Measurements from ENCODE around the gene ZNF784. TPM values are rescaled to one million over a fixed set of nuclear protein-coding genes. Genes with fewer than 3 reads are reported as not detected.

ZNF784 gene
- total RNA-seq, 2 experiments from 2014 or later, result 3.6 to 3.7 TPM

GRCh38 chr19:55598719-55599467, 25.5 kb downstream of the ZNF784 start:
- Mint-ChIP-seq H3K27ac (peak overlapping the region; percentile 99), H3K4me3 (peak overlapping the region; percentile 88), H3K9me3 (peaks cover 4% of the 10 kb centered on the region), H3K4me1 (ENCODE audit: low read depth) (peaks cover 27% of the 10 kb centered on the region), H3K36me3 (ENCODE audit: low read depth) (peaks cover 39% of the 10 kb centered on the region), H3K27me3 (no peaks in the 10 kb centered on the region)
- peak; percentile 96 for DNase-seq
- intact Hi-C loops (cut with micrococcal nuclease), result no loop called here
- CTCF ChIA-PET, result interaction anchor here (1.0 to 4.0 kb wide), 6 partner anchors 12 to 95 kb away, joined by 3 to 24 read pairs (median 5); no protein-coding TSS in a partner anchor
- peak; percentile 85 for ATAC-seq
- TF ChIP-seq, protein P1, sequence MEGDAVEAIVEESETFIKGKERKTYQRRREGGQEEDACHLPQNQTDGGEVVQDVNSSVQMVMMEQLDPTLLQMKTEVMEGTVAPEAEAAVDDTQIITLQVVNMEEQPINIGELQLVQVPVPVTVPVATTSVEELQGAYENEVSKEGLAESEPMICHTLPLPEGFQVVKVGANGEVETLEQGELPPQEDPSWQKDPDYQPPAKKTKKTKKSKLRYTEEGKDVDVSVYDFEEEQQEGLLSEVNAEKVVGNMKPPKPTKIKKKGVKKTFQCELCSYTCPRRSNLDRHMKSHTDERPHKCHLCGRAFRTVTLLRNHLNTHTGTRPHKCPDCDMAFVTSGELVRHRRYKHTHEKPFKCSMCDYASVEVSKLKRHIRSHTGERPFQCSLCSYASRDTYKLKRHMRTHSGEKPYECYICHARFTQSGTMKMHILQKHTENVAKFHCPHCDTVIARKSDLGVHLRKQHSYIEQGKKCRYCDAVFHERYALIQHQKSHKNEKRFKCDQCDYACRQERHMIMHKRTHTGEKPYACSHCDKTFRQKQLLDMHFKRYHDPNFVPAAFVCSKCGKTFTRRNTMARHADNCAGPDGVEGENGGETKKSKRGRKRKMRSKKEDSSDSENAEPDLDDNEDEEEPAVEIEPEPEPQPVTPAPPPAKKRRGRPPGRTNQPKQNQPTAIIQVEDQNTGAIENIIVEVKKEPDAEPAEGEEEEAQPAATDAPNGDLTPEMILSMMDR (IDR thresholded peaks at IDR 0.05), result no peak
- POLR2A ChIA-PET, result interaction anchor here (0.9 to 2.2 kb wide), 7 partner anchors 13 to 122 kb away, joined by 3 to 8 read pairs (median 4); partner anchors contain the start of genes ZNF581, ZNF628 and ZNF784

DNA sequence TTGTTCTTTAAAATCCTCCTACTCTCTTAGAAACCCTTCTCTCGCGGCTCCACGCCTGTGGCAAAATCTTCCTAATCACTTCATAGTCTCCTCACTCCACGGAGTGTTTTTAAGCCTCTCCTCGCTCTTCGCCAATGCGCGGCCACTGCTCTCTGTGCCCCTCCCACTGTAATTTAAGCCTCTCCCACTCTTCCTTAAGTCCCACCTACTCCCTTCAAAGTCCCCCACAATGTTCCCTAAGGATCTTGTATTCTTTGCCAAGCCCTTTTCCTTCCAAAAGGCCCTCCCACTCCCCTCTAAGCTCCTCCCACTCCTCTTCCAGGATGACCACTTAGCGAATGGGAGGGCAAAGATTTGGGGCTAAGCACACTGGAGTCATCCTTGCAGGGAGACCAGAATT, 26.3 kb downstream of the ZNF784 start:
- Mint-ChIP-seq H3K27me3 (no peaks in the 10 kb centered on the region), H3K27ac (no peak overlapping the region), H3K4me1 (ENCODE audit: low read depth) (peaks cover 20% of the 10 kb centered on the region), H3K4me3 (no peak overlapping the region), H3K9me3 (peaks cover 2% of the 10 kb centered on the region), H3K36me3 (ENCODE audit: low read depth) (peaks cover 39% of the 10 kb centered on the region)
- intact Hi-C loops (cut with micrococcal nuclease), result no loop called here
- TF ChIP-seq, protein P1 (IDR thresholded peaks at IDR 0.05), result no peak
- DNase-seq, result no peak
- no peak for ATAC-seq
- CTCF ChIA-PET, result interaction anchor here (1.0 to 4.0 kb wide), 2 partner anchors 12 to 35 kb away, joined by 3 to 24 read pairs; no protein-coding TSS in a partner anchor
- POLR2A ChIA-PET, result interaction anchor here (0.5 to 2.2 kb wide), 3 partner anchors 26 to 554 kb away, joined by 3 to 7 read pairs (median 3); partner anchors contain the start of gene ZNF784

GRCh38 chr19:55597501-55597921, 26.9 kb downstream of the ZNF784 start:
- intact Hi-C loops (cut with micrococcal nuclease), result no loop called here
- Mint-ChIP-seq H3K27me3 (no peaks in the 10 kb centered on the region), H3K9me3 (peaks cover 2% of the 10 kb centered on the region), H3K4me3 (no peak overlapping the region), H3K27ac (no peak overlapping the region), H3K4me1 (ENCODE audit: low read depth) (peaks cover 20% of the 10 kb centered on the region), H3K36me3 (ENCODE audit: low read depth) (peaks cover 39% of the 10 kb centered on the region)
- ChIA-PET POLR2A (interaction anchor here (0.6 kb wide), 1 partner anchor 554 kb away, joined by 3 read pairs; no protein-coding TSS in a partner anchor), CTCF (interaction anchor here (4.0 kb wide), 1 partner anchor 35 kb away, joined by 24 read pairs; no protein-coding TSS in a partner anchor)
- DNase-seq (no peak), ATAC-seq (no peak)
- TF ChIP-seq, protein P1 (IDR thresholded peaks at IDR 0.05), result no peak

DNA sequence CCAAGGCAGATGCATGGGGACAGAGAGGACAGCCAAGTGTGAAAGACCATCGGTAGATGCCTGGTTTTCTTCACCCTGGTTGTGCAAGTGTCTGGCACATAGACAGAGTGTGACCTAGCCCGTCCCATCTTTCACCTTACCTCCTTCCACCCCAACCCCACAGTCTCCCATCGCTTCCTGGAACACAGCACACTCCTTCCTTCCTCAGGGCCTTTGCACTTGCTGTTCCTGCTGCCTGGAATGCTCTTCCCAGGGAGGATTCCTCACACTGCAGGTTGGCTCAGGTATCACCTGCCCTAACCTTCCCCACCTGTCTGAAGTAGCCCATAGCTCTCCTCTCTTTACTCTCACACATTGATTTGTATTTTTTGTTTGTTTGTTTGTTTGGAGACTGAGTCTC, 28.1 kb downstream of the ZNF784 start:
- Mint-ChIP-seq H3K27ac (no peak overlapping the region), H3K4me1 (ENCODE audit: low read depth) (peaks cover 15% of the 10 kb centered on the region), H3K36me3 (ENCODE audit: low read depth) (peaks cover 43% of the 10 kb centered on the region), H3K9me3 (peaks cover 2% of the 10 kb centered on the region), H3K27me3 (no peaks in the 10 kb centered on the region), H3K4me3 (no peak overlapping the region)
- TF ChIP-seq, protein P1 (IDR thresholded peaks at IDR 0.05), result no peak
- ChIA-PET POLR2A (interaction anchor here (1.2 to 1.8 kb wide), 2 partner anchors 9 to 11 kb away, joined by 3 to 4 read pairs; no protein-coding TSS in a partner anchor), CTCF (interaction anchor here (1.0 kb wide), 1 partner anchor 36 kb away, joined by 3 read pairs; no protein-coding TSS in a partner anchor)
- DNase-seq, result no peak
- ATAC-seq, result no peak
- intact Hi-C loops (cut with micrococcal nuclease), result no loop called here

Data from activated CD8-positive, alpha-beta T cell treated with anti-CD3 and anti-CD28 coated beads for 36 hours (primary cell).